Measurements from ENCODE around the gene ARL14EP. TPM values are rescaled to one million over a fixed set of nuclear protein-coding genes. Genes with fewer than 3 reads are reported as not detected.

ARL14EP gene
- total and polyA plus RNA-seq, 2 donors (not counting 1 experiment from before 2014, with no cell fraction given) = 32.2 to 35.5 TPM

- no peaks in the 10 kb centered on the region for H3K36me3 ChIP-seq (ENCODE audit: control insufficient read depth, insufficient read depth, low read length)
- no peak overlapping the region for H3K4me3 ChIP-seq (replicated peaks in 1 of 4; ENCODE audit: control extremely low read depth in 1 of 4, insufficient read depth in 1 of 4, low read depth in 3 of 4, low read length in 4 of 4)
- H4K20me1 ChIP-seq (ENCODE audit: control insufficient read depth, extremely low read depth, insufficient read depth, low read length) = no peaks in the 10 kb centered on the region
- TF ChIP-seq EZH2 (IDR thresholded peaks at IDR 0.05; ENCODE audit: low read length, missing control alignments) = no peak
- TF ChIP-seq, protein P1, sequence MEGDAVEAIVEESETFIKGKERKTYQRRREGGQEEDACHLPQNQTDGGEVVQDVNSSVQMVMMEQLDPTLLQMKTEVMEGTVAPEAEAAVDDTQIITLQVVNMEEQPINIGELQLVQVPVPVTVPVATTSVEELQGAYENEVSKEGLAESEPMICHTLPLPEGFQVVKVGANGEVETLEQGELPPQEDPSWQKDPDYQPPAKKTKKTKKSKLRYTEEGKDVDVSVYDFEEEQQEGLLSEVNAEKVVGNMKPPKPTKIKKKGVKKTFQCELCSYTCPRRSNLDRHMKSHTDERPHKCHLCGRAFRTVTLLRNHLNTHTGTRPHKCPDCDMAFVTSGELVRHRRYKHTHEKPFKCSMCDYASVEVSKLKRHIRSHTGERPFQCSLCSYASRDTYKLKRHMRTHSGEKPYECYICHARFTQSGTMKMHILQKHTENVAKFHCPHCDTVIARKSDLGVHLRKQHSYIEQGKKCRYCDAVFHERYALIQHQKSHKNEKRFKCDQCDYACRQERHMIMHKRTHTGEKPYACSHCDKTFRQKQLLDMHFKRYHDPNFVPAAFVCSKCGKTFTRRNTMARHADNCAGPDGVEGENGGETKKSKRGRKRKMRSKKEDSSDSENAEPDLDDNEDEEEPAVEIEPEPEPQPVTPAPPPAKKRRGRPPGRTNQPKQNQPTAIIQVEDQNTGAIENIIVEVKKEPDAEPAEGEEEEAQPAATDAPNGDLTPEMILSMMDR (conservative IDR thresholded peaks at IDR 0.05 in 1 of 2, IDR thresholded peaks at IDR 0.05 in 1 of 2; ENCODE audit: low read depth in 1 of 2, low read length in 2 of 2) = no peak
- no peak overlapping the region for H2AFZ ChIP-seq (ENCODE audit: low read length)
- no peak for DNase-seq (ENCODE audit: low read depth in 2 of 2)
- no peaks in the 10 kb centered on the region for H3K27me3 ChIP-seq (ENCODE audit: control insufficient read depth, insufficient read depth, low read length)
- H3K4me1 ChIP-seq (ENCODE audit: control insufficient read depth, extremely low read depth, insufficient read depth, low read length) = peaks cover 3% of the 10 kb centered on the region
- H3K4me2 ChIP-seq (ENCODE audit: extremely low read depth, insufficient read depth, low read length) = no peak overlapping the region
- no peak overlapping the region for H3K27ac ChIP-seq (ENCODE audit: insufficient read depth, low read length)
- peaks cover 30% of the 10 kb centered on the region for H3K79me2 ChIP-seq (ENCODE audit: control insufficient read depth, insufficient read depth, low read length)
- no peaks in the 10 kb centered on the region for H3K9me3 ChIP-seq (ENCODE audit: control insufficient read depth, insufficient read depth, low read depth, low read length)
- H3K9ac ChIP-seq (ENCODE audit: insufficient read depth, low read length) = no peak overlapping the region
Observed at GRCh38 chr11:30321321-30321720, 1.6 kb upstream of the ARL14EP start.

DNA sequence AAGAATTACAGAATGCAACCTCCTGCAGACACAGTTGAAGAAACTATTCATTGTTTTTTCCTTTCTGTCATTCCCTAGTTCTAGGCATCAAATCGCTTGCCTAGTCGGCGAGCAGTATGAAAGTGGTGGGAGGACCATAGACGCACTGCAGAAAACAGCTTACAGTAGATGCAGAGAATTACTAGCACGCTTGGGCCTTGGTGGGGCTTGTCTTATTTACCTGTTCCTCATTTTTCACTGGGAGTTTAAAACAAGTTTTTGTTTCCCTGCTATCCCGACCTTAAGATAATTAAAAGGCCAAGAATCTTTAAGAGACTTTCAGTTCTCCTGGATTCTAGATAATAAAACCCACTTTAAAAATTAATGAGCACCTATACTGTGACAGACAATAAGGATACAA is 713 bp upstream of the ARL14EP start:
- no peak for DNase-seq (ENCODE audit: low read depth in 2 of 2)
- Histone ChIP-seq H3K4me1 (ENCODE audit: control insufficient read depth, extremely low read depth, insufficient read depth, low read length) (peaks cover 3% of the 10 kb centered on the region), H2AFZ (ENCODE audit: low read length) (peak overlapping the region; percentile 97), H4K20me1 (ENCODE audit: control insufficient read depth, extremely low read depth, insufficient read depth, low read length) (no peaks in the 10 kb centered on the region), H3K9ac (ENCODE audit: insufficient read depth, low read length) (no peak overlapping the region), H3K4me3 (replicated peaks in 1 of 4; ENCODE audit: control extremely low read depth in 1 of 4, insufficient read depth in 1 of 4, low read depth in 3 of 4, low read length in 4 of 4) (peak overlapping the region in 3 of 4 experiments; percentile 68 to 85 (median 81)), H3K79me2 (ENCODE audit: control insufficient read depth, insufficient read depth, low read length) (peaks cover 34% of the 10 kb centered on the region), H3K9me3 (ENCODE audit: control insufficient read depth, insufficient read depth, low read depth, low read length) (no peaks in the 10 kb centered on the region), H3K36me3 (ENCODE audit: control insufficient read depth, insufficient read depth, low read length) (no peaks in the 10 kb centered on the region), H3K27ac (ENCODE audit: insufficient read depth, low read length) (no peak overlapping the region), H3K27me3 (ENCODE audit: control insufficient read depth, insufficient read depth, low read length) (no peaks in the 10 kb centered on the region), H3K4me2 (ENCODE audit: extremely low read depth, insufficient read depth, low read length) (peak overlapping the region; percentile 83)
- TF ChIP-seq, protein P1 (conservative IDR thresholded peaks at IDR 0.05 in 1 of 2, IDR thresholded peaks at IDR 0.05 in 1 of 2; ENCODE audit: low read depth in 1 of 2, low read length in 2 of 2) = no peak
- TF ChIP-seq EZH2 (IDR thresholded peaks at IDR 0.05; ENCODE audit: low read length, missing control alignments) = no peak

GRCh38 chr11:30326114-30326778 is 3.3 kb downstream of the ARL14EP start:
- peak in 1 of 2 donors; percentile 70 for DNase-seq (ENCODE audit: low read depth in 2 of 2)
- Histone ChIP-seq H4K20me1 (ENCODE audit: control insufficient read depth, extremely low read depth, insufficient read depth, low read length) (no peaks in the 10 kb centered on the region), H3K4me2 (ENCODE audit: extremely low read depth, insufficient read depth, low read length) (no peak overlapping the region), H3K79me2 (ENCODE audit: control insufficient read depth, insufficient read depth, low read length) (peaks cover 48% of the 10 kb centered on the region), H3K4me3 (replicated peaks in 1 of 4; ENCODE audit: control extremely low read depth in 1 of 4, insufficient read depth in 1 of 4, low read depth in 3 of 4, low read length in 4 of 4) (no peak overlapping the region), H3K4me1 (ENCODE audit: control insufficient read depth, extremely low read depth, insufficient read depth, low read length) (peaks cover 3% of the 10 kb centered on the region), H3K9me3 (ENCODE audit: control insufficient read depth, insufficient read depth, low read depth, low read length) (no peaks in the 10 kb centered on the region), H2AFZ (ENCODE audit: low read length) (no peak overlapping the region), H3K27ac (ENCODE audit: insufficient read depth, low read length) (no peak overlapping the region), H3K27me3 (ENCODE audit: control insufficient read depth, insufficient read depth, low read length) (no peaks in the 10 kb centered on the region), H3K9ac (ENCODE audit: insufficient read depth, low read length) (no peak overlapping the region), H3K36me3 (ENCODE audit: control insufficient read depth, insufficient read depth, low read length) (no peaks in the 10 kb centered on the region)
- TF ChIP-seq, protein P1 (conservative IDR thresholded peaks at IDR 0.05 in 1 of 2, IDR thresholded peaks at IDR 0.05 in 1 of 2; ENCODE audit: low read depth in 1 of 2, low read length in 2 of 2) = no peak
